GM18511 (cell line): ENCODE data around the gene ESPN.
"Not testable (repeated sequence)": the region's sequence is repeated elsewhere in the genome, so short reads cannot be mapped to it uniquely, and the experiment has no call there.

Experiments used
- ATAC-seq: cut with Tn5 transposase; IDR thresholded peaks from one replicate; pipeline ENCODE4 v1.9.1; 2021; ENCODE audit warnings: mild to moderate bottlenecking, moderate library complexity; ENCODE audit not compliant: unreplicated experiment

Gene ESPN

DNA sequence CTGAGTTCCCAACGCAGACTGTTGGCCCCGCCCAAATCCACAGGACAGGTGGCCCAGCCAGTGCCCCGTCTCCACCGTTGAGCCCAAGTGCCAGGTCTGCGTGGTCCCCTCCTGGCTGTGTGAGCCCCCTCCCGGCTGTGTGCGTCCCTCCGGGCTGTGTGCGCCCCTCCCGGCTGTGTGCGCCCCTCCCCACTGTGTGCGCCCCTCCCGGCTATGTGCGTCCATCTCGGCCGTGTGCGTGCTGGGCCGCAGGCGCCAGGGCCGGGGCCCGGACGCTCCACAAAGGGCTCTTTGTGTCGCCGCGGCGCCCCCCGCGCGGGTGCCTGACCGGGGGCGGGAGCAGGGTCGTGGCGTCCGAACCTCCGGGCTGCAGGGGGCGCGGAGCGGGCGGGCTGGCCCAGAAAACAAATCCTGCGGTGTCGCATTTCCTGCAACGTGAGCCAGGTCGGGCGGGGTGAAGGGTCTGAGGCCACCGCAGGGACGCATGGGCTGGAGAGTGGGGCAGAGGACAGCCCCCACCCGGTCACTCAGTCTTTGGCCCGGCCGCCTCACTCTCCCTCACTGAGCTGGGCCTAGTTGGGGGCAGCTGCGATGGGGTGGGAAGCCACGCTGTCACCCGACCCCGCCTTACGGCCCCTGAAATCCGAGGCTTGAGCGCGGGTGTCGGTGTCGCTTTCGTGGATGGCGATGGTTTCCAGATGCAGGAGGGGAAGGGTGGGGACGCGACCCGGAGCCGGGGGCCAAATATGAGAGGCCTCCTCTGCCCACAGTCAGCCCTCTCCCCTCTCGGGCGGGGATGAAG, 22.6 kb downstream of the ESPN start:
- ATAC-seq: no peak

GRCh38 chr1:6447818-6448748, 23.5 kb downstream of the ESPN start:
- no peak for ATAC-seq

GRCh38 chr1:6448749-6449631, 24.4 kb downstream of the ESPN start:
- no peak for ATAC-seq

DNA sequence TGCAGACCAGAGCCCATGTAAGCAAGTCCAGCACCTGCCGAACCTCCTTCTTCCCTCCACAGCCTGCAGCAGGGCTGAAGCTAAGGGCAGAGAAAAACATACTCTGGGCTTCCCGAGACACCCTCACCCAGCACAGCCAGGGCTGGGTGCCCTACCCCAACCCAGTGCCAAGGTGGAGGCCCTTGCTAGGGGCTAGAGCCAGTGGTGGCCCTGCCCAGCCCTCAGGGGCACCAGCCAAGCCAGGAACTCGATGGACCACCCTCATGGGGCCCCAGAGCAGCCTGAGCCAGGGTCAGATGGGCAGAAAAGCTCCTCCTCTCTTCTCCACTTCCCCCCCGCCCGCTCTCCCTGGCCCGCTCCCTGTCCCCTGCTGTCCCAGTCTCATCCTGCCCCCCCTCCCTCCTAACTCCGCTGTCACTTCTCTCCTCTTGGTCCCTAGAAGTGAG, 25.5 kb downstream of the ESPN start:
- ATAC-seq: no peak

GRCh38 chr1:6450486-6450885, 25.9 kb downstream of the ESPN start:
- not testable (repeated sequence) for ATAC-seq

DNA sequence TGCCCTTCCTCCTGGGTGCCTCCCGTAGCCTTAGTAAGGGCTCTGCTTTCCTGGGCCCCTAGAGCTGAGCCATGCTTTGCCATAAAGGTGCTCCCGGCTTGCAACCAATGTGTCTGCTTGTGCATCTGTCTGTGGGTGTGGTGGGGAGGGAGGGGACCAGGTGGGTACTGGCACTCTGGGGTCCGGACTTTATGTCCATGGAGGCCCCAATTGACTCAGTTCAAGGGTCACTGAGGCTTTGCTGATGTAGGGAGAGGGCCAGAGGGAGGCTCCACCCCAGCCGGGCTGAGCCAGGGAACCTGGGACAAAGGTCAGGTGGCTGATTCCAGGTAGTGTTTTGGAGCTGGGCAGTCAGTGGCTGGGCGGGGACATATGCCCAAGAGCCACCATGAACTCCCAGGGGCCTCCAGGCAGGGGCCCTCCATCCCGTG, 26.4 kb downstream of the ESPN start:
- ATAC-seq: no peak

GRCh38 chr1:6453895-6454855, 29.6 kb downstream of the ESPN start:
- ATAC-seq: not testable (repeated sequence)

DNA sequence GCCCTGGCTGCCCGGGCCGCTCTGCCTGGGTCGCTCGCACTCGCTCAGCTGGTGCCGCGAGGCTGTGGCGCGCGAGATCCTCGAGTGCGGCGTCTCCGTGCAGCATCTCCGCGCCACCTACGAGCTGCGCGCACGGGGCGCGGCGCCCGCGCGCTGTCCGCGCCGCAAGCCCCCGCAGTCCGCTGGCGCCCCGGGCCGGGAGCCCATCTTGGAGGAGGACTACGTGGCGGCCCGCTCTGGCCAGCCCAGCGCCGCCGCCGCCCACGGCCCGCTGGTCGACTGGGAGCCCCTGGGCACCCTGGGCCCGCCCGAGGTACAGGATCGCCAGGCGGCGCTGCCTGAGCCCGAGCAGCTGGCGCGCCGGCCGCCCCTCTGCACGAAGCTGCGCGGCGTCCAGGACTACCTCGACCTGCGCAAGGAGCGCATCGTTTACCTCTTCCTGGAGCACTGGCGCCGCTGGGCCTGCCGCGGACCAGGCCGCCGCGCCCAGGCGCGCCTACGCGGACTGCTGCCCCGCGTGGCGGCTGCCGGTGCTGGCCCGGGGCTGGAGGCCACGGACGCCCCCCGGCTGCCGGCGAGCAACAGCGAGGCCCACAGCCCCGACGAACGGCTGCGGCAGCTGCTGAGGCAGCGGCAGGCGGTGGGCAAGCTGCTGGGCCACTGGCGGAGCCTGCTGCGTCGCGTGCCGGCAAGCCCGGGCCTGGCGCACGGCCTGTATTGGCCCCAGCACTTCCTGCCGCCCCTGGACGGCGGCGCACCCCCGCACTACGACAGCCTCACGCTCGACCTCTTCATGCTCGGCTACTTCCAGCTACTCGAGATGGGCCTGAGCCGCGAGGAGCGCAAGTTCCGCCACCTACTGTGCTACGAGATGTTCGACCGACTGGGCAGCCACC, 30.5 kb downstream of the ESPN start:
- no peak for ATAC-seq

- not testable (repeated sequence) for ATAC-seq
Measured at GRCh38 chr1:6455752-6456520, 31.4 kb downstream of the ESPN start.

DNA sequence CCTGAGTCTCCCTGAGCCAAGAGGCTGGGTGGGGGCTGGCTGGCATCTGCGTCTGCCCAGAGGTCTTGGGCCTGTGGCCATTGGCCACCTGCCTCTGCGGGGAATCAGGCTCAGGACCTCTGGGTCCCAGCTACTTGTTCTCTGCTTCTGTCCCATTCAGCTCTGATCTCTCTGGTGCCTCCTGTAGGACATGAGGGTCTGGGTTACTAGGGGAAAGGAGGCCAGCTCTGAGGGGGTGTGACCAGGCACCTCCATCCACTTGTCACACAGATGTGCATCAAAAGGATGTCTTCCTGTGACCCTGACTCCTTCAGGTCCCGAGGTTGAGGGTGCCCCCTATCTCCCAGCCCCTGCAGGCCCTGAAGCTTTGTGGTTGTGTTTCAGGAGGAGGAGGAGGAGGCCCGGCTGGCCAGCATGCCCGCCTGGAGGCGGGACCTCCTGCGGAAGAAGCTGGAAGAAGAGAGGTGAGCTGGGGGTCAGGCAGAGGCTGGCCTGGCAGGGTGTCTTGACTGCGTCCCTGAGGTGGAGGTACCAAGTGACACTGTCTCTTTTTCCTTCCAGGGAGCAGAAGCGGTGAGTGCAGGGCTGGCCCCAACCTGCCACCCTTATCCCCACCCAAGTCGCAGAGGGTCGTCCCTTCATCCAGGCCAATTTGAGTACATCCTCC, 32.4 kb downstream of the ESPN start:
- ATAC-seq: no peak

- no peak for ATAC-seq
Measured at GRCh38 chr1:6459850-6460265, 35.3 kb downstream of the ESPN start.

DNA sequence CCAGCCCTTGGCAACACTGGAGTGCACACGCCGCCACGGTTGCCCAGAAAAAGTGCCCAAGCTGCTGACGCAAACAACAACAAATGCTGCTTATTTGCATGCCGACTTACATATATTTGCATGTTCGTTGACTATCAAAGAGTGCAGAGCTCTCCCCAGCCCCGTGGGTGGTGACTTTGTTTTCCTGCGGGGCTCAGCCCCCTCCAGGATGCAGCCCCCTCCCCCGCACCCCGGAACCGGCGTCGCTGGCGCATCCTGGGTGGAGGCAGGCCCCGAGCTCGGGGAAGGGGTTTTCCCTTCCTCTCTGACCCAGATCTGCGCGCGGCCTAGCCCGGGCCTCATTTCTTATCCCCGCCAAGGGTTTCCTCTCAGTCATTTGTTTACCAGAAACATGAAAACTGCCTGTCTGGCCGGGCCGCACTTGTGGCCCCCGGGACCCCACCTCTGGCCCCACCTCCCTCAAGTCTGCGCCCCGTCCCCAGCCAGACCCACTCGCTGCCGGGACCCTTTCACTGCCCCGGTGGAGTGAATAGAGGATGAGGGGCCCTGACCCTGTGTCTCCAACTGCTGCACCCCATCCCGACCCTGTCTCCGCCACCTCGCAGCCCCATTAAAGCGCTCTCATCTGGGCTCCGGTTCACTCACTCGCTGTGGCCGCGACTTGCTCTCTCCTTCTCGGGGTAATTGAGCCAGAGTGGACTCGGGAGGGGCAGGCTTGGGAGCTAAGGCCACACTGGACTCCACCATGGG, 35.9 kb downstream of the ESPN start:
- no peak for ATAC-seq

DNA sequence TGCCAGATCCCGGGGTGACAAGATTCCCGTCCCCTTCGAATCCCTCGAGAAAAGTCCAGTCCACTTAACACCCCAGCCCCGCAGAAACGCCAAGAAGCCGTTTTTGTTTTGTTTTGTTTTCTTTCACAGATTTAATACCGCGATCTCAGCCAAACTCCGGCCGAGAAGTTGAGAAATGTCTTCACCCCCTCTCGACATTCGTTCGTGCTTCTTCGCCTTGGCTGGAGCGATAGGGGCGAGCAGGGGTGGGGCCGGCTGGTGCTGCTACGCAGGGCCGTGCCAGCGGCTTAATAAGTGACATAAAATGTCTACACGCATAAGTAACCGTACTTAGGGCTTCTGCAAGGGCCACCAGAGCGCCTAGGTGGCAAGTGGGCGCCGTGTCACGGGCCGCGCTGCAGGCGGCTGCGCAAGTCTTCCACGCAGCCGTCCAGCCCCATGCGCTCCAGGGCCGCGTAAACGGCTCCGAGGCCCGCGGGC, 36.5 kb downstream of the ESPN start:
- no peak for ATAC-seq

GRCh38 chr1:6461538-6462411, 37.2 kb downstream of the ESPN start:
- no peak for ATAC-seq

DNA sequence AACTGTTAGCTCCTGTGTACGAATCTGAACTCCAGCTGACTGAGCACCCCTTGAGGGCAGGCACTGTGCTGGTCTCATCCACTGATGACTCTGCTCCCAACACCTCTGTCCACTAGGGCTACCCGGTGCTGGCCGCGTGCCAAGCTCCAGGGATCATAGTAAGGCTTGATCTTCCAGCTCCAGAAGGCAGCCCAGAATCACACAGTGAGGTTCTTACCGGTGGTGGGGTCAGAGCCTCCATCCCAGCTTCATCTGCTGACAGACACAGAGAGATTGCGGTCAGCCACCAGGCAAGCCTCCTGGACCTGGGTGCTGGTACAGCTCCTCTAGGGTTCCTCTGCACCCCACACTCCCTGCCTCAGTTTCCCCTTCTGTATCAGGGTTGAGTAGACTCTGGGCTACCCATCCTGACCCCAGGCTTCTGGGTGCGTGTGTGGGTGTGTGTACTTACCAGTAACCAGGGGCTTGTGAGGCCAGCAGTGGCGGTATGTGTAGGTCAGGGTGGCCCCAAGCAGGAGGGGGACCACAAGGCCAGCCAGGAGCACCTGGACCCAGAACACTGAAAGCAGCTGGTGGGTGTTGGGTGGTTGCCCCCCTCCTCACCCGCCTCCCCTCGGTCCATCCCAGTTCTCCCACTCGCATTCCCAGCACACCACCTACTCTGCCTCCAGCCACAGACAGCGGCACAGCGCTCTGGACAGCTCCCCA, 38.0 kb downstream of the ESPN start:
- ATAC-seq: no peak
